CD4-positive, alpha-beta T cell treated with Interferon gamma for 1 hour (primary cell): ENCODE results near the gene SCG3.
A peak's percentile ranks its signal among the peaks of the same experiment; 100 is the strongest.

ENCODE experiments used
- DNase-seq: peaks from one replicate; pipeline ENCODE4 v3.0.0-alpha.2; 2020

The SCG3 gene

GRCh38 chr15:51731549-51732267 lies 50.4 kb downstream of the SCG3 start:
- peak; percentile 47 for DNase-seq

- no peak for DNase-seq
Measured at GRCh38 chr15:51732646-51733045, 51.3 kb downstream of the SCG3 start.

- no peak for DNase-seq
Measured at GRCh38 chr15:51735228-51736010, 54.1 kb downstream of the SCG3 start.

- no peak for DNase-seq
Measured at GRCh38 chr15:51736069-51736468, 54.8 kb downstream of the SCG3 start.

- peak; percentile 42 for DNase-seq
Measured at GRCh38 chr15:51736751-51737521, 55.6 kb downstream of the SCG3 start.

- peak; percentile 59 for DNase-seq
Measured at GRCh38 chr15:51737522-51738305, 56.4 kb downstream of the SCG3 start, which contains the start of gene LYSMD2. Gene LYSMD2, minus strand, starts transcription at chr15:51737655. Its CDS starts 33 bp downstream, at chr15:51737622.

GRCh38 chr15:51738553-51738952 lies 57.2 kb downstream of the SCG3 start:
- DNase-seq, result no peak

- no peak for DNase-seq
Measured at GRCh38 chr15:51739061-51739712, 57.9 kb downstream of the SCG3 start.

GRCh38 chr15:51749307-51749706 lies 68.0 kb downstream of the SCG3 start:
- no peak for DNase-seq

- no peak for DNase-seq
Measured at GRCh38 chr15:51750186-51750585, 68.9 kb downstream of the SCG3 start.

- peak; percentile 44 for DNase-seq
Measured at GRCh38 chr15:51750792-51751696, 69.7 kb downstream of the SCG3 start, which contains the start of gene TMOD2. Gene TMOD2, plus strand, starts transcription at chr15:51751597. Its CDS starts 14,845 bp downstream, at chr15:51766442.

GRCh38 chr15:51751697-51752683 lies 70.7 kb downstream of the SCG3 start:
- DNase-seq, result no peak

GRCh38 chr15:51752888-51753287 lies 71.6 kb downstream of the SCG3 start:
- no peak for DNase-seq

- no peak for DNase-seq
Measured at GRCh38 chr15:51754267-51754666, 73.0 kb downstream of the SCG3 start.

- DNase-seq, result no peak
Measured at GRCh38 chr15:51755790-51756189, 74.5 kb downstream of the SCG3 start.

- DNase-seq, result no peak
Measured at GRCh38 chr15:51756482-51756881, 75.2 kb downstream of the SCG3 start.

GRCh38 chr15:51757450-51757849 lies 76.1 kb downstream of the SCG3 start:
- no peak for DNase-seq

GRCh38 chr15:51758645-51759044 lies 77.3 kb downstream of the SCG3 start:
- no peak for DNase-seq

- no peak for DNase-seq
Measured at GRCh38 chr15:51759557-51760070, 78.3 kb downstream of the SCG3 start.
